Measurements from ENCODE around the gene NGFR.

DNA sequence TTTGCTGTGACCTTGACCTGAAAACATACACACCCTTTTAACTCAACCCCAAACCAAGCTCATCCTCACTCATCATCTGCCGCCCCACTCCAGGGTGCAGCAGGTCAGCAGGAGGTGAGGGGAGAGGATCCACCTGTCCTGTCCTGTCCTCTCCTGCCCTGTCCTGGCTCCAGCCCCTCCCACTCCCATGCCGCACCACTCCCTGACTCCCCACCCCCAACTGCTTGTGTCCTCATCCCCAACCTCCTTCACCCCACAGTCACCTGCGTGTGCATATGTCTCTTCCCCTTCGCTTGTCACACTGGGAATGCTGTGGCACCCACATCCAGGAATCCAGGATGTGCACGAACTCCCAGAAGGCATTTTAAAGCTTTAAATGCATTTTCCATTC, 15.6 kb downstream of the NGFR start:
- TF ChIP-seq, protein P1, sequence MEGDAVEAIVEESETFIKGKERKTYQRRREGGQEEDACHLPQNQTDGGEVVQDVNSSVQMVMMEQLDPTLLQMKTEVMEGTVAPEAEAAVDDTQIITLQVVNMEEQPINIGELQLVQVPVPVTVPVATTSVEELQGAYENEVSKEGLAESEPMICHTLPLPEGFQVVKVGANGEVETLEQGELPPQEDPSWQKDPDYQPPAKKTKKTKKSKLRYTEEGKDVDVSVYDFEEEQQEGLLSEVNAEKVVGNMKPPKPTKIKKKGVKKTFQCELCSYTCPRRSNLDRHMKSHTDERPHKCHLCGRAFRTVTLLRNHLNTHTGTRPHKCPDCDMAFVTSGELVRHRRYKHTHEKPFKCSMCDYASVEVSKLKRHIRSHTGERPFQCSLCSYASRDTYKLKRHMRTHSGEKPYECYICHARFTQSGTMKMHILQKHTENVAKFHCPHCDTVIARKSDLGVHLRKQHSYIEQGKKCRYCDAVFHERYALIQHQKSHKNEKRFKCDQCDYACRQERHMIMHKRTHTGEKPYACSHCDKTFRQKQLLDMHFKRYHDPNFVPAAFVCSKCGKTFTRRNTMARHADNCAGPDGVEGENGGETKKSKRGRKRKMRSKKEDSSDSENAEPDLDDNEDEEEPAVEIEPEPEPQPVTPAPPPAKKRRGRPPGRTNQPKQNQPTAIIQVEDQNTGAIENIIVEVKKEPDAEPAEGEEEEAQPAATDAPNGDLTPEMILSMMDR (IDR thresholded peaks at IDR 0.05) = no peak
- no peak for TF ChIP-seq EZH2 (IDR thresholded peaks at IDR 0.05; ENCODE audit: borderline replicate concordance, insufficient read depth, low read depth, low read length, poor library complexity, severe bottlenecking)
